ENCODE results near the gene KRT25. TPM values are rescaled to one million over a fixed set of nuclear protein-coding genes. Genes with fewer than 3 reads are reported as not detected.

KRT25 gene
- not detected for total RNA-seq

- DNase-seq = no peak
- no peak within 1 kb of the TSS for H3K27ac ChIP-seq
- no peak within 1 kb of the TSS for H3K4me3 ChIP-seq
- TF ChIP-seq POLR2A (IDR thresholded peaks at IDR 0.05) = no peak
- no peak for TF ChIP-seq CTCF (IDR thresholded peaks at IDR 0.05)
- H3K9me3 ChIP-seq = peaks cover 0 to 10% (median 8%) of the 10 kb centered on the region in 3 donors
- WGBS, 2 donors = 61 to 74% methylated on average over 4 of the region's 4 CpGs
- intact Hi-C loops (cut with DNase I) = no loop called here
- H3K36me3 ChIP-seq = no peaks in the 10 kb centered on the region
- no peaks in the 10 kb centered on the region for H3K4me1 ChIP-seq
- H3K27me3 ChIP-seq = peaks cover 0 to 27% (median 0%) of the 10 kb centered on the region in 4 donors
Observed at GRCh38 chr17:40755231-40755630, at the start of gene KRT25. TSS of gene KRT25 (minus strand) at chr17:40755331. CDS start at chr17:40755271, 60 bp downstream.

- WGBS, 2 donors = 10 to 16% methylated on average over 10 to 13 of the region's 13 CpGs
- Histone ChIP-seq H3K4me3 (no peak overlapping the region), H3K27me3 (peaks cover 0 to 78% (median 0%) of the 10 kb centered on the region in 4 donors), H3K36me3 (no peaks in the 10 kb centered on the region), H3K27ac (no peak overlapping the region), H3K4me1 (no peaks in the 10 kb centered on the region), H3K9me3 (no peaks in the 10 kb centered on the region)
- peak; percentile 56 to 94 (median 92) for TF ChIP-seq CTCF (IDR thresholded peaks at IDR 0.05)
- TF ChIP-seq POLR2A (IDR thresholded peaks at IDR 0.05) = no peak
- no peak for DNase-seq
- intact Hi-C loops (cut with DNase I) = loop anchor here (10.0 kb wide), 1 partner anchor 861 kb away; no protein-coding TSS in a partner anchor
Observed at GRCh38 chr17:40803617-40804082, 48.5 kb upstream of the KRT25 start.

GRCh38 chr17:40801157-40801556 lies 46.0 kb upstream of the KRT25 start:
- Histone ChIP-seq H3K27ac (no peak overlapping the region), H3K9me3 (no peaks in the 10 kb centered on the region), H3K4me3 (no peak overlapping the region), H3K36me3 (no peaks in the 10 kb centered on the region), H3K27me3 (peaks cover 0 to 78% (median 0%) of the 10 kb centered on the region in 4 donors), H3K4me1 (no peaks in the 10 kb centered on the region)
- DNase-seq = no peak
- 61 to 75% methylated on average over 2 of the region's 2 CpGs for WGBS, 2 donors
- intact Hi-C loops (cut with DNase I) = loop anchor here (10.0 kb wide), 1 partner anchor 864 kb away; no protein-coding TSS in a partner anchor
- TF ChIP-seq CTCF (IDR thresholded peaks at IDR 0.05) = no peak
- no peak for TF ChIP-seq POLR2A (IDR thresholded peaks at IDR 0.05)

GRCh38 chr17:40800381-40800780 lies 45.2 kb upstream of the KRT25 start:
- Histone ChIP-seq H3K4me1 (no peaks in the 10 kb centered on the region), H3K36me3 (no peaks in the 10 kb centered on the region), H3K27me3 (peaks cover 0 to 78% (median 0%) of the 10 kb centered on the region in 4 donors), H3K4me3 (no peak overlapping the region), H3K27ac (no peak overlapping the region), H3K9me3 (no peaks in the 10 kb centered on the region)
- intact Hi-C loops (cut with DNase I) = loop anchor here (10.0 kb wide), 1 partner anchor 864 kb away; no protein-coding TSS in a partner anchor
- WGBS, 2 donors = 76 to 86% methylated on average over 1 of the region's 1 CpG
- no peak for TF ChIP-seq POLR2A (IDR thresholded peaks at IDR 0.05)
- DNase-seq = no peak

- H3K36me3 ChIP-seq = no peaks in the 10 kb centered on the region
- H3K4me1 ChIP-seq = no peaks in the 10 kb centered on the region
- TF ChIP-seq CTCF (IDR thresholded peaks at IDR 0.05) = no peak
- TF ChIP-seq POLR2A (IDR thresholded peaks at IDR 0.05) = no peak
- peaks cover 0 to 76% (median 0%) of the 10 kb centered on the region in 4 donors for H3K27me3 ChIP-seq
- H3K9me3 ChIP-seq = no peaks in the 10 kb centered on the region
- 75 to 82% methylated on average over 3 of the region's 3 CpGs for WGBS, 2 donors
- intact Hi-C loops (cut with DNase I) = loop anchor here (10.0 kb wide), 1 partner anchor 865 kb away; no protein-coding TSS in a partner anchor
- DNase-seq = no peak
- H3K4me3 ChIP-seq = no peak within 1 kb of the TSS
- no peak within 1 kb of the TSS for H3K27ac ChIP-seq
Observed at GRCh38 chr17:40799859-40800258, 44.7 kb upstream of the KRT25 start, which contains the start of gene KRT28. TSS of gene KRT28 (minus strand) at chr17:40799959. CDS start at chr17:40799893, 66 bp downstream.

Measured in esophagus squamous epithelium (tissue), 5 donors.